K562 (cell line): ENCODE data around the gene CHD1L.

ENCODE experiments used
- POLR2A ChIP-seq: fragments of 450-650 bp; conservative IDR thresholded peaks from 2 replicates; pipeline ENCODE4 v1.6.1; 2016
- SNAPC5 ChIP-seq: fragments of 250-450 bp; sonication (Bioruptor Pico); IDR thresholded peaks from 2 replicates; pipeline ENCODE4 v1.8.0; 2021; ENCODE audit warnings: moderate library complexity, mild to moderate bottlenecking, inconsistent platforms
- TOE1 ChIP-seq, 2 experiments: fragments of 450-650 bp in 1 of 2; sonication (generic) in 1 of 2; formaldehyde crosslinking in 1 of 2; IDR thresholded peaks; 2 replicates each; pipeline versions ENCODE4 v1.7.1 to v1.8.0; 2016 to 2022; ENCODE audit warnings: borderline replicate concordance in 2 of 2, mild to moderate bottlenecking in 2 of 2, antibody characterized with exemption in 1 of 2, inconsistent platforms in 1 of 2, low read depth in 1 of 2, missing genetic modification reagents in 1 of 2, moderate library complexity in 1 of 2
- ZBTB1 ChIP-seq: sonication (generic); formaldehyde crosslinking; IDR thresholded peaks from 2 replicates; pipeline ENCODE4 v1.8.1; 2023; ENCODE audit warnings: missing genetic modification reagents, low read depth, mild to moderate bottlenecking, borderline replicate concordance

GRCh38 chr1:147201276-147201675 lies 41.2 kb upstream of the CHD1L start:
- TF ChIP-seq TOE1 (IDR thresholded peaks at IDR 0.05; ENCODE audit: borderline replicate concordance) (no peak), TOE1 (CRISPR knock-in tag; IDR thresholded peaks at IDR 0.05; ENCODE audit: borderline replicate concordance, low read depth) (no peak), ZBTB1 (CRISPR knock-in tag) (no peak), SNAPC5 (no peak), POLR2A (no peak)
